Right lobe of liver (tissue), 6 donors: ENCODE results near the gene LRMDA. TPM values are rescaled to one million over a fixed set of nuclear protein-coding genes. Genes with fewer than 3 reads are reported as not detected.
A peak's percentile ranks its signal among the peaks of the same experiment; 100 is the strongest.

Experiments used
- ATAC-seq, 4 donors: fragments of 200-7000 bp; cut with Tn5 transposase; one replicate each; pipeline ENCODE4 v1.9.1; 2020; ENCODE audit warnings: mild to moderate bottlenecking in 4 of 4, moderate library complexity in 4 of 4
- DNase-seq, 3 donors: peaks; one replicate each; pipeline ENCODE4 v3.0.0-alpha.2; 2020
- H3K27ac ChIP-seq, 3 donors: fragments of 200-600 bp; one replicate each; pipeline ENCODE4 v1.8.0; 2022
- H3K27me3 ChIP-seq, 2 donors: fragments of 200-600 bp; one replicate each; pipeline ENCODE4 v1.8.0; 2022
- H3K36me3 ChIP-seq, 4 donors: fragments of 200-600 bp; sonication (generic) in 1 of 4; one replicate each; pipeline versions ENCODE4 v1.5.1 to v1.8.0; 2017 to 2022; ENCODE audit warnings: control low read depth in 1 of 4
- H3K4me1 ChIP-seq, 4 donors: fragments of 200-600 bp; sonication (generic) in 1 of 4; one replicate each; pipeline versions ENCODE4 v1.5.1 to v1.8.0; 2017 to 2022; ENCODE audit warnings: control low read depth in 1 of 4
- H3K4me3 ChIP-seq, 3 donors: fragments of 200-600 bp; one replicate each; pipeline ENCODE4 v1.8.0; 2022
- H3K9me3 ChIP-seq, 4 donors: fragments of 200-600 bp; sonication (generic) in 1 of 4; one replicate each; pipeline versions ENCODE4 v1.5.1 to v1.8.0; 2017 to 2022; ENCODE audit warnings: control low read depth in 1 of 4
- CTCF ChIP-seq, 4 donors: fragments of 200-600 bp in 3 of 4; fragments of 450-650 bp in 1 of 4; IDR thresholded peaks; one replicate each; pipeline versions ENCODE4 v1.5.1 to v1.8.0; 2016 to 2022; ENCODE audit warnings: antibody characterized with exemption in 4 of 4, mild to moderate bottlenecking in 2 of 4
- POLR2A ChIP-seq: fragments of 450-650 bp; IDR thresholded peaks from one replicate; pipeline ENCODE4 v1.6.1; 2017; ENCODE audit warnings: antibody characterized with exemption, mild to moderate bottlenecking
- WGBS: methylation state at CpG from one replicate; pipeline ENCODE4 v1.1.6; 2018; ENCODE audit warnings: low coverage, low lambda C conversion rate; ENCODE audit not compliant: insufficient coverage; ENCODE audit errors: missing lambda C conversion rate; 5-methylcytosine and 5-hydroxymethylcytosine counted together
- intact Hi-C, 2 donors: fragments of 100-400 bp; cut with DNase I; formaldehyde crosslinking; loops; one replicate each; pipeline versions ENCODE4 v1.11.2 to v1.14.1; 2022
- total RNA-seq, 6 experiments: library from RNA; depleted of rRNA in 2 of 6; stranded (reverse); fragments of >200 nt in 2 of 6; fragmentation: NEBNext Ultra II Directional in 3 of 6; extraction: Animal tissue kit (Norgen Biotek cat#: 25700) in 3 of 6; gene quantifications; one replicate each; pipeline versions ENCODE4 v1.1.0 to v1.2.4, GENCODE V29; 2016 to 2023
- donor health status: DM: no; HTN: yes; CAD: no.
- donor health status: DM: no; HTN: no; CAD: no.
- donor health status: DM: no; HTN: no; CAD: no.
- donor health status: DM: no; HTN: yes; CAD: no.
- donor health status: DM: no; HTN: yes; CAD: no.

Gene LRMDA
- total RNA-seq, 6 experiments from 2014 or later, result 9.9 to 19.9 (median 16.3) TPM

DNA sequence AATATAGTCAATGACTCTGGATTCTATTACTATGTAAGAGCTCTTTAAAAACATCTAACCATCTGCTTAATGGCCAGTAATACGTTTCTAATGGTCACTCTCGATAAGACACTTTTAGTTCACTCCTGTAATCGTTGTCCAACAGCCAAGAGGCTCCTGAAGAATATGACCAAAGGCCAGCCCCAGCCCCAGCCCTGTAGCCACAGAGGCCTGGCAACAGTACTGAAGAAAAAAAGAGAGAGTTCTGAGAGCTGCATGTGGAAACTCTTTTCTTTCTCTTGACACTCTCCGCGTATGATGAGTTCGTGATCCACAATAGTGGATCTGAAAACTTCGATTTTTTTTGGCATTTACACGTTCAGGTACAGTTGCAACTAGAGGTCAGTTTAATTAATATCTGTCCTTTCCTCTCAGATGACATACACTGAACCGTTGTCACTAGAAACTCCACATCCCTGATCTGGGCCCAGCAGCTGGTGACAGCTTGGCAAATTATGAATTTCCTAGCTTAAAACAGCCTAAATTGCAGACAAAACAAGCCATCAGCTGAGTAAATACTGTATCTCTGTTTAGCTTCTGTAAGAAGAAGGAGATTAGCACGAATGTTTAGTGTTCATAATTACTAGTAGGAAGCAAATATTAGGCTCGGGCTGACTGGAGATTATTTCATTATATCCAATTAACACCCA, 456.7 kb downstream of the LRMDA start:
- Histone ChIP-seq H3K27ac (no peak overlapping the region), H3K4me1 (no peaks in the 10 kb centered on the region), H3K27me3 (no peaks in the 10 kb centered on the region), H3K36me3 (no peaks in the 10 kb centered on the region), H3K4me3 (no peak overlapping the region), H3K9me3 (no peaks in the 10 kb centered on the region)
- TF ChIP-seq POLR2A (no peak), CTCF (IDR thresholded peaks at IDR 0.05) (no peak)
- ATAC-seq (peak in 1 of 4 donors; percentile 17), DNase-seq (no peak)
- intact Hi-C loops, result no loop called here
- WGBS, result 75% methylated on average over 10 of the region's 11 CpGs

- Histone ChIP-seq H3K4me1 (no peaks in the 10 kb centered on the region), H3K27me3 (no peaks in the 10 kb centered on the region)
- ATAC-seq, result no peak
Measured at GRCh38 chr10:75889051-75889450, 457.6 kb downstream of the LRMDA start.

DNA sequence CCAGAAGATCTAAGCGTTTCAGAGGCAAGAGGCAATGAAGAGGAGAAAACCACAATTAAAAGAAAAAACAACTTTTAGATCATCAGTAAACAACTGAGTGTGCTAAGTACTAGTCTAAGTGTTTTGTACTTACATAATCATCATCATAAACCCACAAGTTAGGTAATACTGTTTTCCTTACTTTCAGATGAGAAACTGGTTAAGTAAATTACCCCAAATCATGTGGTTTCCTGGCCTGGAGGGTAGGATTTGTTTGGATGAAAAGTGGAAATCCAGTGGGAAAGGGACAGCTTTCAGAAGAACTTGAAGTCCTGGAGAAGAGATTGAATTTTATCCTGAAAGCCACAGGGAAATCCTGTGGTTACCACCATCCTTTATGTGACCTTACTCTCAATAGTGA, 463.3 kb downstream of the LRMDA start:
- 89% methylated on average over 1 of the region's 1 CpG for WGBS

More at GRCh38 chr10:75889051-75889450, 457.6 kb downstream of the LRMDA start:
- intact Hi-C loops, result no loop called here
- H3K4me3 ChIP-seq, result no peak overlapping the region
- no peaks in the 10 kb centered on the region for H3K36me3 ChIP-seq
- TF ChIP-seq CTCF (IDR thresholded peaks at IDR 0.05), result no peak
- no peak for TF ChIP-seq POLR2A
- no peak overlapping the region for H3K27ac ChIP-seq
- no peak for DNase-seq
- 87% methylated on average over 2 of the region's 2 CpGs for WGBS
- H3K9me3 ChIP-seq, result no peaks in the 10 kb centered on the region

DNA sequence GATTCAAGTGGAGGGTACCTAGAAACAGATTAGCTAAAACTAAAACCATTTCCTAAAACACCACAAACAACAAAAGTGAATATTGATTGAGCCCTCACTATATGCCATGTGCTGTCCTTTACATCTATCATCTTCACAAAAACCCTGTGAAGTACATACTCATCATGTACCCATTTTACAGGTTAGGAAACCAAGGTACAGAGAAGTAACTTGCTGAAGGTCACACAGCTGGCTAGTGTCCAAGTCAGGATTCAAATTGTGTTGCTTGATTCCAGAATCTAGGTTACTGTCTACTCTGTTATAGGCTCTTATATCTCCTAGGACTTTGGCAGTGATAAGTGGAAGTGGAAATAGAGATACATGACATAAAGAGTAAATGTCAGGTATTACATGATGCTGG, 463.8 kb downstream of the LRMDA start:
- no peak overlapping the region for H3K4me3 ChIP-seq
- no peak for ATAC-seq
- no peaks in the 10 kb centered on the region for H3K9me3 ChIP-seq
- no peaks in the 10 kb centered on the region for H3K36me3 ChIP-seq
- intact Hi-C loops, result no loop called here
- no peaks in the 10 kb centered on the region for H3K27me3 ChIP-seq
- H3K27ac ChIP-seq, result no peak overlapping the region
- TF ChIP-seq CTCF (IDR thresholded peaks at IDR 0.05), result no peak
- DNase-seq, result no peak
- no peaks in the 10 kb centered on the region for H3K4me1 ChIP-seq

More for the DNA sequence above, 463.3 kb downstream of the LRMDA start:
- Histone ChIP-seq H3K27ac (no peak overlapping the region), H3K27me3 (no peaks in the 10 kb centered on the region), H3K36me3 (no peaks in the 10 kb centered on the region), H3K4me3 (no peak overlapping the region), H3K9me3 (no peaks in the 10 kb centered on the region), H3K4me1 (no peaks in the 10 kb centered on the region)
- TF ChIP-seq CTCF (IDR thresholded peaks at IDR 0.05) (no peak), POLR2A (no peak)
- intact Hi-C loops, result no loop called here
- DNase-seq, result no peak
- ATAC-seq, result no peak
